Testis (tissue), 3 donors: ENCODE data around the gene ZDHHC16. TPM values are rescaled to one million over a fixed set of nuclear protein-coding genes. Genes with fewer than 3 reads are reported as not detected.

ENCODE experiments used
- DNase-seq: peaks from one replicate; pipeline ENCODE4 v3.0.0-alpha.2; 2019
- H3K27ac ChIP-seq, 2 donors: fragments of 200-600 bp; sonication (generic); one replicate each; pipeline ENCODE4 v1.5.1; 2019
- H3K27me3 ChIP-seq: fragments of 200-600 bp; sonication (generic); one replicate; pipeline ENCODE4 v1.5.1; 2019
- H3K36me3 ChIP-seq: fragments of 200-600 bp; sonication (generic); one replicate; pipeline ENCODE4 v1.5.1; 2017; ENCODE audit warnings: low read depth; ENCODE audit errors: missing control alignments
- H3K4me1 ChIP-seq: fragments of 200-600 bp; sonication (generic); one replicate; pipeline ENCODE4 v1.5.1; 2019
- H3K4me3 ChIP-seq, 2 donors: fragments of 200-600 bp; sonication (generic); one replicate each; pipeline ENCODE4 v1.5.1; 2017 to 2019
- H3K9me3 ChIP-seq: fragments of 200-600 bp; sonication (generic); one replicate; pipeline ENCODE4 v1.5.1; 2017
- CTCF ChIP-seq, 3 experiments: fragments of 450-650 bp in 2 of 3; fragments of 200-600 bp in 1 of 3; sonication (generic) in 1 of 3; IDR thresholded peaks; one replicate each; pipeline ENCODE4 v1.5.1; 2016 to 2019; ENCODE audit warnings: antibody characterized with exemption in 3 of 3, mild to moderate bottlenecking in 2 of 3, moderate library complexity in 1 of 3
- POLR2A ChIP-seq: fragments of 450-650 bp; IDR thresholded peaks from one replicate; pipeline ENCODE4 v1.6.1; 2017; ENCODE audit warnings: antibody characterized with exemption, mild to moderate bottlenecking, moderate library complexity
- WGBS, 2 donors: methylation state at CpG; one replicate each; pipeline ENCODE4 v1.1.5; 2018; 5-methylcytosine and 5-hydroxymethylcytosine counted together
- intact Hi-C: fragments of 100-400 bp; cut with DNase I; formaldehyde crosslinking; loops from one replicate; pipeline ENCODE4 v1.15.1; 2023; ENCODE audit warnings: low total_unique reads
- polyA plus RNA-seq: library from polyadenylated mRNA; stranded (reverse); fragments of 350-450 nt; fragmentation: Illumina TruSeq; extraction: RNeasy Lipid Tissue Mini Kit (QIAGEN cat#74804); gene quantifications from one replicate; pipeline ENCODE4 v1.2.3, GENCODE V29; 2014; ENCODE audit warnings: low read depth, low replicate concordance; ENCODE audit not compliant: insufficient read depth
- total RNA-seq, 2 donors: library from RNA; depleted of rRNA; stranded (reverse); fragments of >200 nt; gene quantifications; one replicate each; pipeline ENCODE4 v1.2.3, GENCODE V29; 2016

ZDHHC16 gene
- total and polyA plus RNA-seq, 3 donors from 2014 or later = 40.5 to 58.0 (median 42.8) TPM

GRCh38 chr10:97456034-97456685, 10.2 kb downstream of the ZDHHC16 start:
- Histone ChIP-seq H3K27me3 (no peaks in the 10 kb centered on the region), H3K27ac (no peak overlapping the region), H3K4me3 (no peak overlapping the region), H3K36me3 (no peaks in the 10 kb centered on the region), H3K4me1 (no peaks in the 10 kb centered on the region), H3K9me3 (no peaks in the 10 kb centered on the region)
- intact Hi-C loops = no loop called here
- TF ChIP-seq POLR2A = no peak
- WGBS, 2 donors = 66 to 75% methylated on average over 5 of the region's 5 CpGs
- no peak for DNase-seq

- DNase-seq = no peak
- H3K9me3 ChIP-seq = no peaks in the 10 kb centered on the region
- no peaks in the 10 kb centered on the region for H3K27me3 ChIP-seq
- no peaks in the 10 kb centered on the region for H3K36me3 ChIP-seq
- H3K27ac ChIP-seq = no peak overlapping the region
- no peak for TF ChIP-seq CTCF (IDR thresholded peaks at IDR 0.05)
- no peak for TF ChIP-seq POLR2A
- no peaks in the 10 kb centered on the region for H3K4me1 ChIP-seq
- intact Hi-C loops = no loop called here
- H3K4me3 ChIP-seq = no peak overlapping the region
- WGBS, 2 donors = 64 to 74% methylated on average over 3 of the region's 3 CpGs
These were observed 10.7 kb downstream of the ZDHHC16 start for GRCh38 chr10:97456686-97457065.

- DNase-seq = no peak
- WGBS, 2 donors = 89 to 93% methylated on average over 7 of the region's 7 CpGs
- TF ChIP-seq POLR2A (no peak), CTCF (IDR thresholded peaks at IDR 0.05) (no peak)
- Histone ChIP-seq H3K9me3 (no peaks in the 10 kb centered on the region), H3K4me1 (no peaks in the 10 kb centered on the region), H3K27ac (no peak overlapping the region), H3K27me3 (no peaks in the 10 kb centered on the region), H3K36me3 (no peaks in the 10 kb centered on the region), H3K4me3 (no peak overlapping the region)
- intact Hi-C loops = no loop called here
These were observed 13.1 kb downstream of the ZDHHC16 start for GRCh38 chr10:97459111-97459510.

GRCh38 chr10:97459933-97460332, 14.0 kb downstream of the ZDHHC16 start:
- no peaks in the 10 kb centered on the region for H3K4me1 ChIP-seq
- no peak overlapping the region for H3K4me3 ChIP-seq
- TF ChIP-seq POLR2A (no peak), CTCF (IDR thresholded peaks at IDR 0.05) (no peak)
- DNase-seq = no peak
- no peaks in the 10 kb centered on the region for H3K36me3 ChIP-seq
- intact Hi-C loops = loop anchor here (10.0 kb wide), 1 partner anchor 85 kb away; no protein-coding TSS in a partner anchor
- WGBS, 2 donors = 84 to 87% methylated on average over 7 of the region's 7 CpGs
- H3K27me3 ChIP-seq = no peaks in the 10 kb centered on the region
- H3K9me3 ChIP-seq = no peaks in the 10 kb centered on the region
- H3K27ac ChIP-seq = no peak overlapping the region

GRCh38 chr10:97462309-97462708, 16.3 kb downstream of the ZDHHC16 start:
- WGBS, 2 donors = 82 to 85% methylated on average over 2 of the region's 2 CpGs
- H3K4me3 ChIP-seq = no peak overlapping the region
- H3K4me1 ChIP-seq = no peaks in the 10 kb centered on the region
- H3K27ac ChIP-seq = no peak overlapping the region
- no peaks in the 10 kb centered on the region for H3K9me3 ChIP-seq
- H3K27me3 ChIP-seq = no peaks in the 10 kb centered on the region
- intact Hi-C loops = loop anchor here (10.0 kb wide), 1 partner anchor 82 kb away; no protein-coding TSS in a partner anchor
- H3K36me3 ChIP-seq = no peaks in the 10 kb centered on the region
- no peak for DNase-seq
- TF ChIP-seq CTCF (IDR thresholded peaks at IDR 0.05) (no peak), POLR2A (no peak)
